Left cardiac atrium (tissue), 2 donors: ENCODE results near the gene CKAP5. TPM values are rescaled to one million over a fixed set of nuclear protein-coding genes. Genes with fewer than 3 reads are reported as not detected.

Experiments
- microRNA-seq, 2 donors: library from miRNA; unstranded; fragments of <30 nt; microRNA quantifications; one replicate each; pipeline ENCODE4 v1.2.0, GENCODE V29; 2020
- total RNA-seq, 2 donors: library from RNA; stranded (reverse); fragmentation: NEBNext Ultra II Directional; extraction: Animal tissue kit (Norgen Biotek cat#: 25700); gene quantifications; one replicate each; pipeline ENCODE4 v1.2.1, GENCODE V29; 2021
- donor health status: DM: no; HTN: yes; CAD: no; lungs with severe emphysema.
- donor health status: DM: yes; HTN: yes; CAD: no.

Gene CKAP5
- total RNA-seq, 2 donors from 2014 or later, result 56.3 to 57.1 TPM

Small RNAs within 50 kb of the gene (microRNA-seq; reads per million reads assigned to microRNA genes)
- 0.20 to 0.27 reads per million in 2 donors for gene MIR5582

Other genes with a start within 250 kb of the CKAP5 start
- gene HARBI1, start 229.1 kb downstream of the CKAP5 start, total RNA-seq, result 1 to 10 TPM; 2.9 to 3.9 TPM
- 10 to 100 TPM; 51.4 to 52.1 TPM for gene ATG13, start 228.7 kb downstream of the CKAP5 start, total RNA-seq
- gene ARHGAP1, start 145.7 kb downstream of the CKAP5 start, total RNA-seq, result 100 to 1,000 TPM; 112 to 144 TPM
- 1 to 10 TPM; 7.4 to 9.3 TPM for gene ZNF408, start 145.2 kb downstream of the CKAP5 start, total RNA-seq
- gene F2, start 127.1 kb downstream of the CKAP5 start, total RNA-seq, result not detected
- 10 to 100 TPM; 20.2 to 21.0 TPM for gene LRP4, start 72.3 kb upstream of the CKAP5 start, total RNA-seq
- gene CSTPP1, start 90.5 kb upstream of the CKAP5 start, total RNA-seq, result 10 to 100 TPM; 11.4 to 12.3 TPM